Effector memory CD4-positive, alpha-beta T cell (primary cell): Measurements from ENCODE around the gene OGDH.
"Not testable (repeated sequence)": the region's sequence is repeated elsewhere in the genome, so short reads cannot be mapped to it uniquely, and the experiment has no call there.

Source experiments
- DNase-seq, 3 donors: peaks; one replicate each; pipeline ENCODE4 v3.0.0-alpha.2; 2020
- H3K27ac ChIP-seq: 2 replicates; pipeline ENCODE4 v1.7.0; 2013; ENCODE audit warnings: mild to moderate bottlenecking, low read length, moderate library complexity; ENCODE audit not compliant: insufficient read depth, poor library complexity, severe bottlenecking
- H3K27me3 ChIP-seq: replicated peaks from 2 replicates; pipeline ENCODE4 v1.7.0; 2013; ENCODE audit warnings: mild to moderate bottlenecking, low read length; ENCODE audit not compliant: insufficient read depth, control insufficient read depth, poor library complexity, severe bottlenecking
- H3K36me3 ChIP-seq: 2 replicates; pipeline ENCODE4 v1.7.0; 2013; ENCODE audit warnings: mild to moderate bottlenecking, low read length, moderate library complexity; ENCODE audit not compliant: control insufficient read depth, insufficient read depth
- H3K4me1 ChIP-seq: 2 replicates; pipeline ENCODE4 v1.7.0; 2013; ENCODE audit warnings: low read length, mild to moderate bottlenecking; ENCODE audit not compliant: control insufficient read depth, insufficient read depth, poor library complexity, severe bottlenecking
- H3K4me3 ChIP-seq: 2 replicates; pipeline ENCODE4 v1.7.0; 2013; ENCODE audit warnings: low read length, low read depth, mild to moderate bottlenecking; ENCODE audit not compliant: insufficient read depth, poor library complexity, severe bottlenecking
- H3K9me3 ChIP-seq: 2 replicates; pipeline ENCODE4 v1.7.0; 2013; ENCODE audit warnings: mild to moderate bottlenecking, low read length, moderate library complexity; ENCODE audit not compliant: control insufficient read depth

OGDH gene

GRCh38 chr7:44685723-44686122, 79.3 kb downstream of the OGDH start:
- Histone ChIP-seq H3K27ac (no peak overlapping the region), H3K4me1 (no peaks in the 10 kb centered on the region), H3K9me3 (no peaks in the 10 kb centered on the region), H3K27me3 (no peaks in the 10 kb centered on the region), H3K36me3 (peaks cover 24% of the 10 kb centered on the region), H3K4me3 (no peak overlapping the region)
- no peak for DNase-seq

- H3K36me3 ChIP-seq = peaks cover 31% of the 10 kb centered on the region
These were observed 83.0 kb downstream of the OGDH start for GRCh38 chr7:44689427-44689826.

GRCh38 chr7:44693641-44694313, 87.3 kb downstream of the OGDH start:
- peaks cover 63% of the 10 kb centered on the region for H3K36me3 ChIP-seq
- H3K4me1 ChIP-seq = no peaks in the 10 kb centered on the region
- H3K9me3 ChIP-seq = no peaks in the 10 kb centered on the region
- no peak overlapping the region for H3K27ac ChIP-seq
- no peak overlapping the region for H3K4me3 ChIP-seq
- no peak for DNase-seq
- no peaks in the 10 kb centered on the region for H3K27me3 ChIP-seq

More at GRCh38 chr7:44689427-44689826, 83.0 kb downstream of the OGDH start:
- no peak overlapping the region for H3K27ac ChIP-seq
- H3K9me3 ChIP-seq = no peaks in the 10 kb centered on the region
- H3K4me3 ChIP-seq = no peak overlapping the region
- H3K4me1 ChIP-seq = no peaks in the 10 kb centered on the region
- DNase-seq = no peak
- H3K27me3 ChIP-seq = no peaks in the 10 kb centered on the region

- no peaks in the 10 kb centered on the region for H3K4me1 ChIP-seq
- H3K9me3 ChIP-seq = no peaks in the 10 kb centered on the region
- no peak overlapping the region for H3K27ac ChIP-seq
- H3K27me3 ChIP-seq = no peaks in the 10 kb centered on the region
- no peak for DNase-seq
- H3K36me3 ChIP-seq = peaks cover 64% of the 10 kb centered on the region
- H3K4me3 ChIP-seq = no peak overlapping the region
These were observed 87.9 kb downstream of the OGDH start for GRCh38 chr7:44694326-44694725.

GRCh38 chr7:44694766-44695165, 88.3 kb downstream of the OGDH start:
- no peak overlapping the region for H3K4me3 ChIP-seq
- peaks cover 69% of the 10 kb centered on the region for H3K36me3 ChIP-seq
- no peaks in the 10 kb centered on the region for H3K9me3 ChIP-seq
- no peak for DNase-seq
- H3K27ac ChIP-seq = no peak overlapping the region
- H3K27me3 ChIP-seq = no peaks in the 10 kb centered on the region
- no peaks in the 10 kb centered on the region for H3K4me1 ChIP-seq

GRCh38 chr7:44695756-44696155, 89.3 kb downstream of the OGDH start:
- Histone ChIP-seq H3K9me3 (no peaks in the 10 kb centered on the region), H3K4me3 (no peak overlapping the region), H3K27me3 (no peaks in the 10 kb centered on the region), H3K27ac (no peak overlapping the region), H3K4me1 (no peaks in the 10 kb centered on the region), H3K36me3 (peaks cover 71% of the 10 kb centered on the region)
- no peak for DNase-seq

GRCh38 chr7:44696728-44697127, 90.3 kb downstream of the OGDH start:
- Histone ChIP-seq H3K27ac (no peak overlapping the region), H3K27me3 (no peaks in the 10 kb centered on the region), H3K9me3 (no peaks in the 10 kb centered on the region), H3K4me3 (no peak overlapping the region), H3K36me3 (peaks cover 77% of the 10 kb centered on the region), H3K4me1 (no peaks in the 10 kb centered on the region)
- DNase-seq = no peak

GRCh38 chr7:44697136-44698045, 91.0 kb downstream of the OGDH start:
- H3K36me3 ChIP-seq = peaks cover 81% of the 10 kb centered on the region
- H3K4me1 ChIP-seq = no peaks in the 10 kb centered on the region
- H3K27ac ChIP-seq = no peak overlapping the region
- H3K27me3 ChIP-seq = no peaks in the 10 kb centered on the region
- H3K9me3 ChIP-seq = no peaks in the 10 kb centered on the region
- DNase-seq = no peak
- no peak overlapping the region for H3K4me3 ChIP-seq

GRCh38 chr7:44698046-44698580, 91.7 kb downstream of the OGDH start:
- no peak for DNase-seq
- Histone ChIP-seq H3K27ac (no peak overlapping the region), H3K4me3 (no peak overlapping the region), H3K4me1 (no peaks in the 10 kb centered on the region), H3K27me3 (no peaks in the 10 kb centered on the region), H3K36me3 (peaks cover 74% of the 10 kb centered on the region), H3K9me3 (no peaks in the 10 kb centered on the region)

GRCh38 chr7:44699598-44699997, 93.2 kb downstream of the OGDH start:
- not testable (repeated sequence) for DNase-seq, H3K4me1 ChIP-seq, H3K4me3 ChIP-seq, H3K27me3 ChIP-seq, H3K9me3 ChIP-seq, H3K27ac ChIP-seq
- H3K36me3 ChIP-seq = peaks cover 64% of the 10 kb centered on the region
